GM18526 (cell line): ENCODE measurements around the gene UNC5A.

Source experiments
- POLR2A ChIP-seq: IDR thresholded peaks from 3 replicates; pipeline ENCODE4 v1.6.1; 2011; ENCODE audit not compliant: insufficient read length; ENCODE audit errors: extremely low read depth

Gene UNC5A

GRCh38 chr5:176810081-176810597 lies at the start of gene UNC5A:
Gene UNC5A, plus strand, starts transcription at chr5:176810559. Its CDS starts 192 bp downstream, at chr5:176810751.
- TF ChIP-seq POLR2A = no peak

- TF ChIP-seq POLR2A = no peak
Observed at GRCh38 chr5:176761755-176762154, 48.6 kb upstream of the UNC5A start.

GRCh38 chr5:176762489-176762888 lies 47.9 kb upstream of the UNC5A start:
- TF ChIP-seq POLR2A = no peak

GRCh38 chr5:176765687-176766086 lies 44.7 kb upstream of the UNC5A start:
- TF ChIP-seq POLR2A = no peak

GRCh38 chr5:176768174-176768970 lies 42.0 kb upstream of the UNC5A start:
- no peak for TF ChIP-seq POLR2A

GRCh38 chr5:176769911-176770310 lies 40.4 kb upstream of the UNC5A start:
- TF ChIP-seq POLR2A = no peak

GRCh38 chr5:176770431-176770830 lies 39.9 kb upstream of the UNC5A start:
- TF ChIP-seq POLR2A = no peak

- TF ChIP-seq POLR2A = no peak
Observed at GRCh38 chr5:176771102-176771845, 39.1 kb upstream of the UNC5A start.

GRCh38 chr5:176772271-176773210 lies 37.8 kb upstream of the UNC5A start:
- TF ChIP-seq POLR2A = no peak

GRCh38 chr5:176773408-176774035 lies 36.8 kb upstream of the UNC5A start:
- TF ChIP-seq POLR2A = no peak

GRCh38 chr5:176774216-176775171 lies 35.9 kb upstream of the UNC5A start:
- no peak for TF ChIP-seq POLR2A

- TF ChIP-seq POLR2A = no peak
Observed at GRCh38 chr5:176775409-176775808, 35.0 kb upstream of the UNC5A start.

- no peak for TF ChIP-seq POLR2A
Observed at GRCh38 chr5:176776141-176776865, 34.1 kb upstream of the UNC5A start.
